ENCODE measurements around the gene COL24A1. TPM values are rescaled to one million over a fixed set of nuclear protein-coding genes. Genes with fewer than 3 reads are reported as not detected.

The COL24A1 gene
- total and polyA plus RNA-seq, 2 of the 13 experiments (the other 11 are each of a cell fraction or from before 2014, with no cell fraction given): 0.04 to 0.13 TPM

DNA sequence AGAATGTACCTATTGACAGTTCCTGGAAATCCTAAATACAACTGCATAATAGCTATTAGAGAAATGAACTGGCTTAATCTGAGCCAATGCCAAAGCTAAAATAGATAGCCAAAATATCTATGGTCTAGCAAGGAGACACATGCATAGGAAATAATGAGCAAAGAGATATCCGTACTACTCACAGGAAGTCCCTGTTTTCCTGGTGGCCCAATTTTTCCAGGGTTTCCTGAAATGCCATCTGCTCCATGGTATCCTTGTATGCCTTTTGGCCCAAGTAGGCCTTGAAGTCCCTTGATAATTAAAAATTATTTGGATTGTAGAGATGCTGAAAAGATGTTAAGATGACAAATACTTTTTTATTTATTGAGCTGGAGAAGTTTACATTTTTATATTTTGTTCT lies 340.0 kb downstream of the COL24A1 start (continued):
- TF ChIP-seq, protein P1, sequence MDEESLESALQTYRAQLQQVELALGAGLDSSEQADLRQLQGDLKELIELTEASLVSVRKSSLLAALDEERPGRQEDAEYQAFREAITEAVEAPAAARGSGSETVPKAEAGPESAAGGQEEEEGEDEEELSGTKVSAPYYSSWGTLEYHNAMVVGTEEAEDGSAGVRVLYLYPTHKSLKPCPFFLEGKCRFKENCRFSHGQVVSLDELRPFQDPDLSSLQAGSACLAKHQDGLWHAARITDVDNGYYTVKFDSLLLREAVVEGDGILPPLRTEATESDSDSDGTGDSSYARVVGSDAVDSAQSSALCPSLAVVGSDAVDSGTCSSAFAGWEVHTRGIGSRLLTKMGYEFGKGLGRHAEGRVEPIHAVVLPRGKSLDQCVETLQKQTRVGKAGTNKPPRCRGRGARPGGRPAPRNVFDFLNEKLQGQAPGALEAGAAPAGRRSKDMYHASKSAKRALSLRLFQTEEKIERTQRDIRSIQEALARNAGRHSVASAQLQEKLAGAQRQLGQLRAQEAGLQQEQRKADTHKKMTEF (CRISPR knock-in tag; IDR thresholded peaks at IDR 0.05): no peak
- TF ChIP-seq PRMT3 (CRISPR knock-in tag; IDR thresholded peaks at IDR 0.05; ENCODE audit: borderline replicate concordance, low read depth) (no peak), ZNF3 (CRISPR knock-in tag; IDR thresholded peaks at IDR 0.05) (no peak), MYC (CRISPR knock-in tag; IDR thresholded peaks at IDR 0.05; ENCODE audit: borderline replicate concordance) (no peak), MTF1 (CRISPR knock-in tag; IDR thresholded peaks at IDR 0.05) (no peak)
- TF ChIP-seq, protein P2, sequence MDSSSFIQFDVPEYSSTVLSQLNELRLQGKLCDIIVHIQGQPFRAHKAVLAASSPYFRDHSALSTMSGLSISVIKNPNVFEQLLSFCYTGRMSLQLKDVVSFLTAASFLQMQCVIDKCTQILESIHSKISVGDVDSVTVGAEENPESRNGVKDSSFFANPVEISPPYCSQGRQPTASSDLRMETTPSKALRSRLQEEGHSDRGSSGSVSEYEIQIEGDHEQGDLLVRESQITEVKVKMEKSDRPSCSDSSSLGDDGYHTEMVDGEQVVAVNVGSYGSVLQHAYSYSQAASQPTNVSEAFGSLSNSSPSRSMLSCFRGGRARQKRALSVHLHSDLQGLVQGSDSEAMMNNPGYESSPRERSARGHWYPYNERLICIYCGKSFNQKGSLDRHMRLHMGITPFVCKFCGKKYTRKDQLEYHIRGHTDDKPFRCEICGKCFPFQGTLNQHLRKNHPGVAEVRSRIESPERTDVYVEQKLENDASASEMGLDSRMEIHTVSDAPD (CRISPR knock-in tag; IDR thresholded peaks at IDR 0.05): no peak

DNA sequence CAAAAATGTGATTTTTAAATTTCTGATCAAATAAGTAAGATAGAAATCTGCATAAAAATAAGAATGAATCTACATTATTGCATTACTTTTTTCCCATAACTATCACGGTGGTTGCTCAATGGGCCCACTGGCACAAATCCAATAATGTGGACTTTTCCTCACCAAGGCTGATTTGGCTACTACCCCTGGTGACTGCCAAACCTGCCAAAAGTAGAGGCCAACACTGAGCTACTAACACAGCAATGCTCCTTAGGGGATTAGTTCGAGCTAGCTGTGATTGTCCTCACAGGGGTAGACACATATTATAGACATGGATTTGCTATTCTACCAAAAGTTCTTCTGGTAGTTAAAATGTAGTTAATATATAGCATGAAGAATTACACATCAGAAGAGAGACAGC lies 340.7 kb downstream of the COL24A1 start:
- Histone ChIP-seq H3K36me3 (replicated peaks in 1 of 2; ENCODE audit: control insufficient read depth in 1 of 2, insufficient read depth in 2 of 2, low read length in 2 of 2) (no peaks in the 10 kb centered on the region), H3K27me3 (ENCODE audit: control insufficient read depth in 1 of 2, insufficient read depth in 2 of 2, low read length in 2 of 2) (no peaks in the 10 kb centered on the region), H3K4me2 (ENCODE audit: low read depth, low read length) (no peak overlapping the region), H3K4me3 (replicated peaks in 1 of 3; ENCODE audit: insufficient read depth in 1 of 3, low read depth in 2 of 3, low read length in 3 of 3) (no peak overlapping the region), H2AFZ (ENCODE audit: low read length) (no peak overlapping the region), H3K79me2 (ENCODE audit: insufficient read depth, low read length) (no peaks in the 10 kb centered on the region), H3K4me1 (ENCODE audit: insufficient read depth, low read length) (no peaks in the 10 kb centered on the region), H3K9ac (ENCODE audit: insufficient read depth, low read depth, low read length) (no peak overlapping the region), H4K20me1 (ENCODE audit: insufficient read depth, low read length) (no peaks in the 10 kb centered on the region), H3K27ac (ENCODE audit: extremely low read length, insufficient read depth, low read length) (no peak overlapping the region), H3K9me3 (ENCODE audit: low read length) (no peaks in the 10 kb centered on the region)
- ATAC-seq (no peak), DNase-seq (ENCODE audit: low spot score) (no peak), FAIRE-seq (no peak)
- WGBS (ENCODE audit: low lambda C conversion rate): 3% methylated on average over 2 of the region's 2 CpGs
- intact Hi-C loops (cut with micrococcal nuclease; ENCODE audit: unreplicated experiment) (no loop called here), in situ Hi-C loops (cut with HindIII; ENCODE audit: extremely low pct_ligation_motif_present, low pct_unique_long_range_greater_than_20kb) (no loop called here)
- CTCF ChIA-PET (ENCODE audit: low intra/inter-chr PET ratio, low total read pairs): no interaction called here
- POLR2A ChIA-PET: no interaction called here
- BruUV-seq (replicated peaks): no TSS peak
- TF ChIP-seq KDM5A (IDR thresholded peaks at IDR 0.05; ENCODE audit: borderline replicate concordance, low read length) (no peak), MZF1 (CRISPR knock-in tag; IDR thresholded peaks at IDR 0.05; ENCODE audit: borderline replicate concordance) (no peak), ZNF33A (CRISPR knock-in tag; IDR thresholded peaks at IDR 0.05; ENCODE audit: borderline replicate concordance) (no peak), ZNF670 (CRISPR knock-in tag; IDR thresholded peaks at IDR 0.05; ENCODE audit: borderline replicate concordance) (no peak), GZF1 (CRISPR knock-in tag; IDR thresholded peaks at IDR 0.05) (no peak), TCF7L2 (IDR thresholded peaks at IDR 0.05; ENCODE audit: low read depth, low read length) (no peak)
- TF ChIP-seq, protein P3, sequence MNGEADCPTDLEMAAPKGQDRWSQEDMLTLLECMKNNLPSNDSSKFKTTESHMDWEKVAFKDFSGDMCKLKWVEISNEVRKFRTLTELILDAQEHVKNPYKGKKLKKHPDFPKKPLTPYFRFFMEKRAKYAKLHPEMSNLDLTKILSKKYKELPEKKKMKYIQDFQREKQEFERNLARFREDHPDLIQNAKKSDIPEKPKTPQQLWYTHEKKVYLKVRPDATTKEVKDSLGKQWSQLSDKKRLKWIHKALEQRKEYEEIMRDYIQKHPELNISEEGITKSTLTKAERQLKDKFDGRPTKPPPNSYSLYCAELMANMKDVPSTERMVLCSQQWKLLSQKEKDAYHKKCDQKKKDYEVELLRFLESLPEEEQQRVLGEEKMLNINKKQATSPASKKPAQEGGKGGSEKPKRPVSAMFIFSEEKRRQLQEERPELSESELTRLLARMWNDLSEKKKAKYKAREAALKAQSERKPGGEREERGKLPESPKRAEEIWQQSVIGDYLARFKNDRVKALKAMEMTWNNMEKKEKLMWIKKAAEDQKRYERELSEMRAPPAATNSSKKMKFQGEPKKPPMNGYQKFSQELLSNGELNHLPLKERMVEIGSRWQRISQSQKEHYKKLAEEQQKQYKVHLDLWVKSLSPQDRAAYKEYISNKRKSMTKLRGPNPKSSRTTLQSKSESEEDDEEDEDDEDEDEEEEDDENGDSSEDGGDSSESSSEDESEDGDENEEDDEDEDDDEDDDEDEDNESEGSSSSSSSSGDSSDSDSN (CRISPR knock-in tag; IDR thresholded peaks at IDR 0.05): no peak
- TF ChIP-seq, protein P4, sequence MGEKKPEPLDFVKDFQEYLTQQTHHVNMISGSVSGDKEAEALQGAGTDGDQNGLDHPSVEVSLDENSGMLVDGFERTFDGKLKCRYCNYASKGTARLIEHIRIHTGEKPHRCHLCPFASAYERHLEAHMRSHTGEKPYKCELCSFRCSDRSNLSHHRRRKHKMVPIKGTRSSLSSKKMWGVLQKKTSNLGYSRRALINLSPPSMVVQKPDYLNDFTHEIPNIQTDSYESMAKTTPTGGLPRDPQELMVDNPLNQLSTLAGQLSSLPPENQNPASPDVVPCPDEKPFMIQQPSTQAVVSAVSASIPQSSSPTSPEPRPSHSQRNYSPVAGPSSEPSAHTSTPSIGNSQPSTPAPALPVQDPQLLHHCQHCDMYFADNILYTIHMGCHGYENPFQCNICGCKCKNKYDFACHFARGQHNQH (CRISPR knock-in tag; IDR thresholded peaks at IDR 0.05): no peak
- TF ChIP-seq, protein P5, sequence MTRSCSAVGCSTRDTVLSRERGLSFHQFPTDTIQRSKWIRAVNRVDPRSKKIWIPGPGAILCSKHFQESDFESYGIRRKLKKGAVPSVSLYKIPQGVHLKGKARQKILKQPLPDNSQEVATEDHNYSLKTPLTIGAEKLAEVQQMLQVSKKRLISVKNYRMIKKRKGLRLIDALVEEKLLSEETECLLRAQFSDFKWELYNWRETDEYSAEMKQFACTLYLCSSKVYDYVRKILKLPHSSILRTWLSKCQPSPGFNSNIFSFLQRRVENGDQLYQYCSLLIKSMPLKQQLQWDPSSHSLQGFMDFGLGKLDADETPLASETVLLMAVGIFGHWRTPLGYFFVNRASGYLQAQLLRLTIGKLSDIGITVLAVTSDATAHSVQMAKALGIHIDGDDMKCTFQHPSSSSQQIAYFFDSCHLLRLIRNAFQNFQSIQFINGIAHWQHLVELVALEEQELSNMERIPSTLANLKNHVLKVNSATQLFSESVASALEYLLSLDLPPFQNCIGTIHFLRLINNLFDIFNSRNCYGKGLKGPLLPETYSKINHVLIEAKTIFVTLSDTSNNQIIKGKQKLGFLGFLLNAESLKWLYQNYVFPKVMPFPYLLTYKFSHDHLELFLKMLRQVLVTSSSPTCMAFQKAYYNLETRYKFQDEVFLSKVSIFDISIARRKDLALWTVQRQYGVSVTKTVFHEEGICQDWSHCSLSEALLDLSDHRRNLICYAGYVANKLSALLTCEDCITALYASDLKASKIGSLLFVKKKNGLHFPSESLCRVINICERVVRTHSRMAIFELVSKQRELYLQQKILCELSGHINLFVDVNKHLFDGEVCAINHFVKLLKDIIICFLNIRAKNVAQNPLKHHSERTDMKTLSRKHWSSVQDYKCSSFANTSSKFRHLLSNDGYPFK (CRISPR knock-in tag; IDR thresholded peaks at IDR 0.05; ENCODE audit: borderline replicate concordance): no peak
